GM12874 (cell line): ENCODE measurements around the gene SPINK6.

Source experiments
- CTCF ChIP-seq: IDR thresholded peaks from 2 replicates; pipeline ENCODE4 v1.5.1; 2011; ENCODE audit warnings: low read depth, mild to moderate bottlenecking, control low read depth, low read length, moderate library complexity; ENCODE audit not compliant: insufficient read depth

Gene SPINK6

GRCh38 chr5:148205044-148205806 is 2.4 kb downstream of the SPINK6 start:
- TF ChIP-seq CTCF, result no peak

- no peak for TF ChIP-seq CTCF
Observed at GRCh38 chr5:148205865-148206264, 3.0 kb downstream of the SPINK6 start.

- no peak for TF ChIP-seq CTCF
Observed at GRCh38 chr5:148206620-148207019, 3.8 kb downstream of the SPINK6 start.

- no peak for TF ChIP-seq CTCF
Observed at GRCh38 chr5:148208226-148208625, 5.4 kb downstream of the SPINK6 start.

- no peak for TF ChIP-seq CTCF
Observed at GRCh38 chr5:148209151-148209770, 6.4 kb downstream of the SPINK6 start.

GRCh38 chr5:148214665-148215185 is 11.9 kb downstream of the SPINK6 start:
- TF ChIP-seq CTCF, result no peak

GRCh38 chr5:148221508-148221907 is 18.7 kb downstream of the SPINK6 start:
- TF ChIP-seq CTCF, result no peak
